ENCODE measurements around the gene ECPAS.

DNA sequence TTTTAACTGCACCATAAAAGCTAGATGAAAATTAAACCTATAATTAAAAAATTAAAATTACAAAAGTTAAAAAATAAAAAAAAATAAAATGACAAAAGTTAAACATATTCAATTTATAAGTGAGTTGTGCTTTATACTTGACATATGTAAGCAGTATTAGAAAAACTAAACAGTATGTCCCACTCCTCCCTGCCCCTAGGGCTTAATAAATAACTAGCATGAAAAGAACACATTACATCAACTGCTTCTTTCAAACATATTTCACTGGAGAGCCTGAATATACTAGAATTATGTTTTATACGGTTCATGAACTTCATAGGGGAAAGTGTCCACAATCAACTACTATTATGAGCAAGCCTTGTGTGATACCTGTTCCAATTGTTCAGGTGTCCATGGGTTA lies 47.6 kb downstream of the ECPAS start:
- TF ChIP-seq EZH2 (IDR thresholded peaks at IDR 0.05; ENCODE audit: borderline replicate concordance, insufficient read depth, low read length, poor library complexity, severe bottlenecking) (no peak), POLR2AphosphoS5 (IDR thresholded peaks at IDR 0.05) (no peak), EP300 (conservative IDR thresholded peaks at IDR 0.05; ENCODE audit: poor library complexity, severe bottlenecking) (no peak), SMC3 (conservative IDR thresholded peaks at IDR 0.05; ENCODE audit: poor library complexity) (no peak), RAD21 (conservative IDR thresholded peaks at IDR 0.05) (no peak)
- TF ChIP-seq, protein P1, sequence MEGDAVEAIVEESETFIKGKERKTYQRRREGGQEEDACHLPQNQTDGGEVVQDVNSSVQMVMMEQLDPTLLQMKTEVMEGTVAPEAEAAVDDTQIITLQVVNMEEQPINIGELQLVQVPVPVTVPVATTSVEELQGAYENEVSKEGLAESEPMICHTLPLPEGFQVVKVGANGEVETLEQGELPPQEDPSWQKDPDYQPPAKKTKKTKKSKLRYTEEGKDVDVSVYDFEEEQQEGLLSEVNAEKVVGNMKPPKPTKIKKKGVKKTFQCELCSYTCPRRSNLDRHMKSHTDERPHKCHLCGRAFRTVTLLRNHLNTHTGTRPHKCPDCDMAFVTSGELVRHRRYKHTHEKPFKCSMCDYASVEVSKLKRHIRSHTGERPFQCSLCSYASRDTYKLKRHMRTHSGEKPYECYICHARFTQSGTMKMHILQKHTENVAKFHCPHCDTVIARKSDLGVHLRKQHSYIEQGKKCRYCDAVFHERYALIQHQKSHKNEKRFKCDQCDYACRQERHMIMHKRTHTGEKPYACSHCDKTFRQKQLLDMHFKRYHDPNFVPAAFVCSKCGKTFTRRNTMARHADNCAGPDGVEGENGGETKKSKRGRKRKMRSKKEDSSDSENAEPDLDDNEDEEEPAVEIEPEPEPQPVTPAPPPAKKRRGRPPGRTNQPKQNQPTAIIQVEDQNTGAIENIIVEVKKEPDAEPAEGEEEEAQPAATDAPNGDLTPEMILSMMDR (IDR thresholded peaks at IDR 0.05; ENCODE audit: poor library complexity, severe bottlenecking), result no peak
- TF ChIP-seq, protein P2, sequence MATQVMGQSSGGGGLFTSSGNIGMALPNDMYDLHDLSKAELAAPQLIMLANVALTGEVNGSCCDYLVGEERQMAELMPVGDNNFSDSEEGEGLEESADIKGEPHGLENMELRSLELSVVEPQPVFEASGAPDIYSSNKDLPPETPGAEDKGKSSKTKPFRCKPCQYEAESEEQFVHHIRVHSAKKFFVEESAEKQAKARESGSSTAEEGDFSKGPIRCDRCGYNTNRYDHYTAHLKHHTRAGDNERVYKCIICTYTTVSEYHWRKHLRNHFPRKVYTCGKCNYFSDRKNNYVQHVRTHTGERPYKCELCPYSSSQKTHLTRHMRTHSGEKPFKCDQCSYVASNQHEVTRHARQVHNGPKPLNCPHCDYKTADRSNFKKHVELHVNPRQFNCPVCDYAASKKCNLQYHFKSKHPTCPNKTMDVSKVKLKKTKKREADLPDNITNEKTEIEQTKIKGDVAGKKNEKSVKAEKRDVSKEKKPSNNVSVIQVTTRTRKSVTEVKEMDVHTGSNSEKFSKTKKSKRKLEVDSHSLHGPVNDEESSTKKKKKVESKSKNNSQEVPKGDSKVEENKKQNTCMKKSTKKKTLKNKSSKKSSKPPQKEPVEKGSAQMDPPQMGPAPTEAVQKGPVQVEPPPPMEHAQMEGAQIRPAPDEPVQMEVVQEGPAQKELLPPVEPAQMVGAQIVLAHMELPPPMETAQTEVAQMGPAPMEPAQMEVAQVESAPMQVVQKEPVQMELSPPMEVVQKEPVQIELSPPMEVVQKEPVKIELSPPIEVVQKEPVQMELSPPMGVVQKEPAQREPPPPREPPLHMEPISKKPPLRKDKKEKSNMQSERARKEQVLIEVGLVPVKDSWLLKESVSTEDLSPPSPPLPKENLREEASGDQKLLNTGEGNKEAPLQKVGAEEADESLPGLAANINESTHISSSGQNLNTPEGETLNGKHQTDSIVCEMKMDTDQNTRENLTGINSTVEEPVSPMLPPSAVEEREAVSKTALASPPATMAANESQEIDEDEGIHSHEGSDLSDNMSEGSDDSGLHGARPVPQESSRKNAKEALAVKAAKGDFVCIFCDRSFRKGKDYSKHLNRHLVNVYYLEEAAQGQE (IDR thresholded peaks at IDR 0.05; ENCODE audit: borderline replicate concordance), result no peak
